HG03039 (cell line): Measurements from ENCODE around the gene ASXL3.

Experiments
- ATAC-seq: cut with Tn5 transposase; IDR thresholded peaks from one replicate; pipeline ENCODE4 v1.9.1; 2021; ENCODE audit warnings: mild to moderate bottlenecking, moderate library complexity; ENCODE audit not compliant: unreplicated experiment

The ASXL3 gene

DNA sequence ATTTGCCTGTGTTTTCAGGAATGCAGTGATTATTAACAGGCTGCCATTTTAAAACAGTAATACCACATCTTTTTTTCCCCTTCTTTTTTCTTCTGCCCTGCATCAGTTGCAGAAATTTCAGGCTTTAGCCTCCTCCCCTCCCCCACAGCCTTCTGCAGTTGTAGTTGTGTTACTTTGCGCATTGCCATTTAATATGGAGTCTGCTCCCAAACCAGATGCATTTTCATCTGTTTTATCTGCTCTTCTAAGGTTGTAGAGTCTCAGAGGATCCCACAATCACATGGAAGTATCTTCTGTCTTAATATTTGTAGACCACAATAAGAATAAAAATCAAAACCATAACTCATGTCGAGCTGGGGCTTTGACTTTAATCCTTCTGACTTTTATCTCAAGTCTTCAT is 3.8 kb downstream of the ASXL3 start:
- ATAC-seq: no peak

GRCh38 chr18:33583901-33584300 is 5.9 kb downstream of the ASXL3 start:
- no peak for ATAC-seq

DNA sequence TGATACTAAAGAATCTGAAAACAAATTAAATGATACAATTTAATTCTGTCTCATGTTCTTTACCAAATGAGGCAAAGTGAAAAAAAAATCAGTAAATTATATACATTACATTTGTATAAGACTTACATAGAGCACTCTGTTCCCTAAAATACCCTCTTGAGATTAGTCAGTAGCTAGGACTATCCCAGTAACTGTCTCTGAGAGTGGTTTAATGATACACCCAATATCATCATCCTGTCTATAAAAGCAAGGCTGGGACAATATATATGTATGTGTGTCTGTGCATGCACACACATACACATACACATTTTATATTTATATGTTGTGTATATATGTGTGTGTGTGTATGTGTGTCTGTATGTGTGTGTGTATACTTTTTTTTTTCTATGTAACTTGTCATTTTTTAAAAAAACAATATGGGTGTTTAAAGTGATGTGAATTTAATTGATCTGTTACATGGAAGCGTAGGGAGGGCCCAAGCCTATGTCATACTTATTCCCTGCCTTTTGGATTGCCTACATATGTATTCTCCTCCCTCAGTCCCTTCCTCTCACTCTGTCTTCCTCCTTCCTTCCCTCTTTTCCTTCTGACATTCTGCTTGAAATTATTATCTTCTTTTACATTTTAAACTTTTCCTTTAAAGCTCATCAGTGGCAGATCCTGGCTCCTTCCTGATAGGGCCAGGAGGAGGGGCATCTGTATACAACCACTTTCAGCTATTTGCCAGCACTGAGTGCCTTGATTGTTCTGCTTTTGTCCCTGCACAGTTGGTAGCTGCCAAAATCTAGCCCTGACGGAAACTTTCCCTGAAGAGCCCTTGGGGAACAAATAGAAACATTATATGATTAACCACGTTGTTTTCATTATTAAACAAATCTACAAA is 6.8 kb downstream of the ASXL3 start:
- ATAC-seq: no peak

- ATAC-seq: no peak
Measured at GRCh38 chr18:33585431-33585775, 7.4 kb downstream of the ASXL3 start.

DNA sequence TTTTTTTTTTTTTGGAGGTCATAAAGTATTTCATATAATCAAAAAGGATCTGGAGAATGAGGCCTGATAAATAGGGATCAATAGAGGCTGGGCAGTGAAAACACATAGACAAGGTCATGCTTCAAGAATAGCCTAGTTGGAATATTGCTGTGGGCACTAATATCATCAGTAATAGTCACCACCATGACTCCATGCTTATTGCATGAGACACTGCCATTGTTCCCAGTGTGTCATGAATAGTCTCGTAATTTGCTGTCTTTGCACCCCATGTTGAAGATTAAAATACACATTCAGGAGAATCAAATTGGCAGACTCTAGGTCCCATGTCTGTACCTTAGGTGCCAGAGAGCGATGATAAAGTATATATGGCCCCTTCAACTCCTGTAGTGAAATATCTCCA is 10.3 kb downstream of the ASXL3 start:
- ATAC-seq: no peak

- ATAC-seq: no peak
Measured at GRCh38 chr18:33593261-33593660, 15.2 kb downstream of the ASXL3 start.

- no peak for ATAC-seq
Measured at GRCh38 chr18:33594799-33595198, 16.8 kb downstream of the ASXL3 start.

DNA sequence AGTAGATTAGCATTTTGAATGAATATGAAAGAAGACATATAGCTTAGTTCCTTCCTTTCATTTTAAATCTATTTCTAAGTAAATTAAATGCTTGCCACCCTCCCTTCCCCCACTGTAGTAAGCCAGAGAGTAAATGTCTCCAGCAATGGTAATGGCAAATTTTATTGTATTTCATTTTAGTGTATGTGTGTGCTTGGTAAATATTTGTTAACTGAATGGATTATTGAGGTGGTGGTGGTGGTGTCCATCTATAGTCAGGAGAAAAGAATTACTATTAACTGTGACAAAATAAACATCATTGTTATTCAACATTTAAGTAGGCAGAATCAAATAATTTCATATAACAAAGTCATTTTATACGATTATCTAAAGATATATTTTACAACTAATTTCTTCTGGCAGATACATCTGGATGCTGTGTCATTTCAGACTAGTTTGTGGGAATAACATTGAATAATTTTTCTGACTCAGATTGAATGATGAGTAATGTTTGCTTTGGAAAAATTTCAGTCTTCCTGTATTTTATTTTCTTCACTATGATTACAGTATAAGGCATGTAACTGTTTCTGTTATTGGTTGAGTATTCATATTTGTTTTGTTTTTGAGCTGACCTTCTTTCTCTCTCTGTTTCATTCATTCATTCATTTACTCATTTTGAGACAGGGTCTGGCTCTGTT is 18.3 kb downstream of the ASXL3 start:
- no peak for ATAC-seq

- ATAC-seq: no peak
Measured at GRCh38 chr18:33600846-33601245, 22.8 kb downstream of the ASXL3 start.

DNA sequence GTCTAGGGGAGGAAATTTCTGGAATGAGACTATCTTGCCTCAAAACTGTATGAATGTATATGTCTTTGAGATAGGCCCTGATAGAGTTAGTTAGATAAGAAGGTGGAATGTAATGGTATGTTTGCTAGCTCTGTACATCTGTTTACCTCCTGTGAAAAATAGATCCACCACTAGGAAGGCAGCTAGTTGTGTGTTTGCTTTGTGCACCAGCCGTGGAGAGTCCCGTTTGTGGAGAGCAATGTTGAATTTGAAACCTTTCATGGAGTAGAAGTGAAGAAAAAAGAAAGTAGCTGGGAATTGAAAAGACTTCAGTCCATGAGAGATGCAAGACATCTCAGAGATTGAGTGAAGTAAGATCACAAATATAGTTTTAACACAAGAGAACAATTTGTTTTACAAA is 25.4 kb downstream of the ASXL3 start:
- no peak for ATAC-seq

- ATAC-seq: no peak
Measured at GRCh38 chr18:33605250-33605649, 27.2 kb downstream of the ASXL3 start.

DNA sequence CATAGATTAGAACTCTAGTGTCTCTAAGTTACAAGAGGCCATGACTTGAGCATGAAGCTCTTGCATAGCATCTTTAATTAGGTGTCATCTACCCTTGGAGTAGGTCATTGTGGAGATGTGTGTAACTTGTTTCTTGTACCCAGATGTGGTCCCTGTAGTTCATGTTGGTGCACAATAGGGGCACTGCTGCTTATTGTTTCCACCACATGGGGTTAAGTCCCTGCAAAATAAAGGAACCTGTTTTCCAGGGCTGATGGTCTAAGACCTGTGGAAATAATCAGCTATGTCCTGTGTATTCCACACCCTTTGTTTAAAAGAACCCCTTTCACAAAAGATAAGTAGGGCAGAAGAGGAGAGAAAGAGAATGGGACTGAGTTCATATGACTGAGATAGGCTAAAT is 28.6 kb downstream of the ASXL3 start:
- ATAC-seq: no peak

- no peak for ATAC-seq
Measured at GRCh38 chr18:33611525-33612135, 33.6 kb downstream of the ASXL3 start.

GRCh38 chr18:33612632-33613031 is 34.6 kb downstream of the ASXL3 start:
- ATAC-seq: no peak

GRCh38 chr18:33616556-33616955 is 38.5 kb downstream of the ASXL3 start:
- no peak for ATAC-seq

DNA sequence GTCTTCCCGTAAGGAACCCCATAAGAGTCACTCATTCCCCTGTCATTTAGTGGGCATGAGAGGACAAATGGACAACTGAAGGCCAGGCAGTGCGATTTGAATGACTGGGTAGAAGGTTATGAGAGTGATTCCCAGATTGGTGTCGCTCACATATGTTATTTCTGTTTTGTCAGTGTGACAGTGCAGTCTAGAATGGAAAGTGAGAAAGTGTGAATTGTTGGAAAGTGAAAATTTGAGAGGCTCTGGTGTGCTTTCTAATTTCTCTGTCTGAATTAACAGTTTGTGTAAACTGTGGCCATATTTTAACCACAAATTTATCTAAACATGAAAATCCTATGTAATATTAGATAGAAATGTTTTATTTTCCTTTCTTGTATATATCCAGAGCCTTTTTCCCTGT is 49.1 kb downstream of the ASXL3 start:
- no peak for ATAC-seq

- no peak for ATAC-seq
Measured at GRCh38 chr18:33630476-33630875, 52.5 kb downstream of the ASXL3 start.

GRCh38 chr18:33641141-33641540 is 63.1 kb downstream of the ASXL3 start:
- ATAC-seq: no peak

DNA sequence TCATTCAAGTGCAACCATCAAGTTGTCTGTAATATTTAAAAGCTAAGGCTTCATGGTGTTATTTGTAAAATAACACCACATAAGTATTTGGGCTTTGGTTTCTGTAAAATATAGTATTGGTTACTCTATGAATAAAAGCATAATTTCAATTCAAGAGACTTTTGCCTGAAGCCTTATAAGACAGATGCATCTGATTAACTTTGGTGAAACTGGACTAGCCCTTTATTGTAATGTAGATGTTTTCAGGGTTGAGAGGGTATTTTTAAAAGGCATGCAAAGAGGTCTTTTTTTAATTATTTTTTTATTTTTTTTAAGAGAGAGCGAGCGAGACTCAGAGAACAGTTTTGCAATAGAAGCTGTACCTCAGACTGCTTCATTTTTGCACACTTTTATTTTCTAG is 66.5 kb downstream of the ASXL3 start:
- no peak for ATAC-seq

GRCh38 chr18:33647365-33647764 is 69.3 kb downstream of the ASXL3 start:
- ATAC-seq: no peak

GRCh38 chr18:33652635-33653034 is 74.6 kb downstream of the ASXL3 start:
- no peak for ATAC-seq

DNA sequence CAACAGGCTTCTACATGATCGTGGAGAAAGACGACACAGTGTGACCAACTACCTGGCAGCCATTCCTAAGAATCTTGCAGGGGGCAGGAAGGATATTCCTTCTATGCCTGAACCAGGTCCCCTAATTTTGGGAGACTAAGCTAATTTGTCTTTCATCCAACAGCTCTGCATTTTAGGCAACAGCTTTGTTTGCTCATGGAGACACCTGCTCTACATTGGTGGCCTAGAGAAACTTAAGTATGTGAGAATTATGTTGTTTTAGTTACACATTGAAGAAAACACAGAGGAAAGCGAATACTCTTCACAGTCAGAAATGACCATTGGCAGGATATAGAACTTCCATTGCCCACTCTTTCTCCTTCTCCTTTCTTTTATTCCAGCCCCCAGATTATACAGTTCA is 75.2 kb downstream of the ASXL3 start:
- ATAC-seq: no peak
